Hepatocyte (in vitro differentiated cells): ENCODE results near the gene KIR3DL3.
"Not testable (repeated sequence)": the region's sequence is repeated elsewhere in the genome, so short reads cannot be mapped to it uniquely, and the experiment has no call there.

Experiments used
- EZH2 ChIP-seq: fragments of 200-600 bp; sonication (generic); IDR thresholded peaks from 2 replicates; pipeline ENCODE4 v1.6.1; 2016; ENCODE audit warnings: antibody characterized with exemption, mild to moderate bottlenecking, borderline replicate concordance
- EZH2phosphoT487 ChIP-seq: fragments of 200-600 bp; sonication (generic); IDR thresholded peaks from one replicate; pipeline ENCODE4 v1.6.1; 2018; ENCODE audit warnings: antibody characterized with exemption, mild to moderate bottlenecking, low read depth, moderate library complexity; ENCODE audit not compliant: unreplicated experiment, severe bottlenecking

DNA sequence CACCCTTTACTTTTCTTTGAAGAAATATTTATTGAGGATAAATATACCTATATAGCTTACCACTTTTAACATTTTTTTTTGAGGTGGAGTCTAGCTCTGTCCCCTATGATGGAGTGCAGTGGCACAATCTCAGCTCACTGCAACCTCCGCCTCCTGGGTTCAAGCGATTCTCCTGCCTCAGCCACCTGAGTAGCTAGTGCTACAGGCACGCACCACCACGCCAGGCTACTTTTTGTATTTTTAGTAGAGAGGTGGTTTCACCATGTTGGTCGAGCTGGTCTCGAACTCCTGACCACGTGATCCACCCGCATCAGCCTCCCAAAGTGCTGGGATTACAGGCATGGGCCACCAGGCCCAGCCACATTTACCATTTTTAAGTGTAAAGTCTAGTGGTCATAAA, 51.6 kb downstream of the KIR3DL3 start:
- not testable (repeated sequence) for TF ChIP-seq EZH2, EZH2phosphoT487
